Measurements from ENCODE around the gene GRK5.
"Not testable (repeated sequence)": the region's sequence is repeated elsewhere in the genome, so short reads cannot be mapped to it uniquely, and the experiment has no call there.

The GRK5 gene

GRCh38 chr10:119269737-119270136, 62.4 kb downstream of the GRK5 start:
- no peak overlapping the region for H3K56ac ChIP-seq (ENCODE audit: low read length)
- no peaks in the 10 kb centered on the region for H3K79me1 ChIP-seq (ENCODE audit: low read length)
- no peak overlapping the region for H3K4me3 ChIP-seq (ENCODE audit: low read length)
- no peaks in the 10 kb centered on the region for H3K27me3 ChIP-seq (ENCODE audit: insufficient read depth, low read length, poor library complexity)
- no peak overlapping the region for H4K8ac ChIP-seq (ENCODE audit: low read depth, low read length)
- H3K9ac ChIP-seq (ENCODE audit: low read length) = no peak overlapping the region
- no peak overlapping the region for H3K27ac ChIP-seq (ENCODE audit: low read depth, low read length)
- no peak overlapping the region for H3K18ac ChIP-seq (ENCODE audit: low read length)
- no peak overlapping the region for H3K4me2 ChIP-seq (ENCODE audit: low read length)
- H3K36me3 ChIP-seq (ENCODE audit: control insufficient read depth, insufficient read depth, low read length) = no peaks in the 10 kb centered on the region
- H3K4ac ChIP-seq (ENCODE audit: low read depth, low read length) = no peak overlapping the region
- H3K23ac ChIP-seq (ENCODE audit: low read length) = no peak overlapping the region
- no CpG with 5 or more reads among the region's 3 CpGs for WGBS (ENCODE audit: extremely low coverage, insufficient coverage, low lambda C conversion rate)
- H4K5ac ChIP-seq (ENCODE audit: low read length) = no peak overlapping the region
- DNase-seq = no peak
- no peak overlapping the region for H2BK5ac ChIP-seq (ENCODE audit: low read length)
- H2AK5ac ChIP-seq (ENCODE audit: low read length) = no peak overlapping the region
- no peak overlapping the region for H2BK15ac ChIP-seq (replicated peaks; ENCODE audit: low read depth)
- no peaks in the 10 kb centered on the region for H3K79me2 ChIP-seq (ENCODE audit: control insufficient read depth, insufficient read depth, low read length)
- no peaks in the 10 kb centered on the region for H3K4me1 ChIP-seq (ENCODE audit: control insufficient read depth, low read depth, low read length)
- no peak overlapping the region for H2BK120ac ChIP-seq (ENCODE audit: low read depth, low read length)

GRCh38 chr10:119270762-119271366, 63.5 kb downstream of the GRK5 start:
- Histone ChIP-seq H2BK120ac (ENCODE audit: low read depth, low read length) (no peak overlapping the region), H4K5ac (ENCODE audit: low read length) (no peak overlapping the region), H3K23ac (ENCODE audit: low read length) (no peak overlapping the region), H3K56ac (ENCODE audit: low read length) (no peak overlapping the region), H4K8ac (ENCODE audit: low read depth, low read length) (no peak overlapping the region), H3K79me2 (ENCODE audit: control insufficient read depth, insufficient read depth, low read length) (no peaks in the 10 kb centered on the region), H3K27me3 (ENCODE audit: insufficient read depth, low read length, poor library complexity) (no peaks in the 10 kb centered on the region), H3K4me1 (ENCODE audit: control insufficient read depth, low read depth, low read length) (no peaks in the 10 kb centered on the region), H3K27ac (ENCODE audit: low read depth, low read length) (no peak overlapping the region), H2AK5ac (ENCODE audit: low read length) (no peak overlapping the region), H3K18ac (ENCODE audit: low read length) (no peak overlapping the region), H3K79me1 (ENCODE audit: low read length) (no peaks in the 10 kb centered on the region), H3K4me3 (ENCODE audit: low read length) (no peak overlapping the region), H2BK15ac (replicated peaks; ENCODE audit: low read depth) (no peak overlapping the region), H3K4me2 (ENCODE audit: low read length) (no peak overlapping the region), H3K4ac (ENCODE audit: low read depth, low read length) (no peak overlapping the region), H2BK5ac (ENCODE audit: low read length) (no peak overlapping the region), H3K36me3 (ENCODE audit: control insufficient read depth, insufficient read depth, low read length) (no peaks in the 10 kb centered on the region), H3K9ac (ENCODE audit: low read length) (no peak overlapping the region)
- WGBS (ENCODE audit: extremely low coverage, insufficient coverage, low lambda C conversion rate) = no CpG with 5 or more reads among the region's 18 CpGs
- no peak for DNase-seq

- not testable (repeated sequence) for H3K36me3 ChIP-seq (ENCODE audit: control insufficient read depth, insufficient read depth, low read length); H4K8ac ChIP-seq (ENCODE audit: low read depth, low read length); H3K27ac ChIP-seq (ENCODE audit: low read depth, low read length); H3K9ac ChIP-seq (ENCODE audit: low read length); H3K23ac ChIP-seq (ENCODE audit: low read length); H3K4me3 ChIP-seq (ENCODE audit: low read length); H3K4ac ChIP-seq (ENCODE audit: low read depth, low read length); H2BK120ac ChIP-seq (ENCODE audit: low read depth, low read length); H3K4me2 ChIP-seq (ENCODE audit: low read length); H3K4me1 ChIP-seq (ENCODE audit: control insufficient read depth, low read depth, low read length); H3K56ac ChIP-seq (ENCODE audit: low read length); H3K79me1 ChIP-seq (ENCODE audit: low read length); H2AK5ac ChIP-seq (ENCODE audit: low read length); DNase-seq; H3K79me2 ChIP-seq (ENCODE audit: control insufficient read depth, insufficient read depth, low read length); H3K27me3 ChIP-seq (ENCODE audit: insufficient read depth, low read length, poor library complexity); H3K18ac ChIP-seq (ENCODE audit: low read length); H4K5ac ChIP-seq (ENCODE audit: low read length); H2BK5ac ChIP-seq (ENCODE audit: low read length); H2BK15ac ChIP-seq (replicated peaks; ENCODE audit: low read depth)
- WGBS (ENCODE audit: extremely low coverage, insufficient coverage, low lambda C conversion rate) = no CpG with 5 or more reads among the region's 7 CpGs
Measured at GRCh38 chr10:119272338-119272734, 65.0 kb downstream of the GRK5 start.

GRCh38 chr10:119272736-119273135, 65.4 kb downstream of the GRK5 start:
- Histone ChIP-seq H3K79me2 (ENCODE audit: control insufficient read depth, insufficient read depth, low read length) (no peaks in the 10 kb centered on the region), H3K27me3 (ENCODE audit: insufficient read depth, low read length, poor library complexity) (no peaks in the 10 kb centered on the region), H3K4me3 (ENCODE audit: low read length) (no peak overlapping the region), H3K23ac (ENCODE audit: low read length) (no peak overlapping the region), H3K9ac (ENCODE audit: low read length) (no peak overlapping the region), H3K79me1 (ENCODE audit: low read length) (no peaks in the 10 kb centered on the region), H3K4me2 (ENCODE audit: low read length) (no peak overlapping the region), H3K4ac (ENCODE audit: low read depth, low read length) (no peak overlapping the region), H3K36me3 (ENCODE audit: control insufficient read depth, insufficient read depth, low read length) (no peaks in the 10 kb centered on the region), H2BK15ac (replicated peaks; ENCODE audit: low read depth) (no peak overlapping the region), H4K8ac (ENCODE audit: low read depth, low read length) (no peak overlapping the region), H3K4me1 (ENCODE audit: control insufficient read depth, low read depth, low read length) (no peaks in the 10 kb centered on the region), H3K27ac (ENCODE audit: low read depth, low read length) (no peak overlapping the region), H4K5ac (ENCODE audit: low read length) (no peak overlapping the region), H2BK120ac (ENCODE audit: low read depth, low read length) (no peak overlapping the region), H3K56ac (ENCODE audit: low read length) (no peak overlapping the region), H2BK5ac (ENCODE audit: low read length) (no peak overlapping the region), H3K18ac (ENCODE audit: low read length) (no peak overlapping the region), H2AK5ac (ENCODE audit: low read length) (no peak overlapping the region)
- WGBS (ENCODE audit: extremely low coverage, insufficient coverage, low lambda C conversion rate) = no CpG with 5 or more reads among the region's 9 CpGs
- no peak for DNase-seq

- Histone ChIP-seq H3K4me2 (ENCODE audit: low read length) (no peak overlapping the region), H4K5ac (ENCODE audit: low read length) (no peak overlapping the region), H2AK5ac (ENCODE audit: low read length) (no peak overlapping the region), H3K27ac (ENCODE audit: low read depth, low read length) (no peak overlapping the region), H3K79me2 (ENCODE audit: control insufficient read depth, insufficient read depth, low read length) (no peaks in the 10 kb centered on the region), H3K9ac (ENCODE audit: low read length) (no peak overlapping the region), H3K36me3 (ENCODE audit: control insufficient read depth, insufficient read depth, low read length) (no peaks in the 10 kb centered on the region), H2BK15ac (replicated peaks; ENCODE audit: low read depth) (no peak overlapping the region), H3K4me3 (ENCODE audit: low read length) (no peak overlapping the region), H2BK5ac (ENCODE audit: low read length) (no peak overlapping the region), H3K27me3 (ENCODE audit: insufficient read depth, low read length, poor library complexity) (no peaks in the 10 kb centered on the region), H3K56ac (ENCODE audit: low read length) (no peak overlapping the region), H3K23ac (ENCODE audit: low read length) (no peak overlapping the region), H3K4ac (ENCODE audit: low read depth, low read length) (no peak overlapping the region), H3K18ac (ENCODE audit: low read length) (no peak overlapping the region), H3K4me1 (ENCODE audit: control insufficient read depth, low read depth, low read length) (no peaks in the 10 kb centered on the region), H3K79me1 (ENCODE audit: low read length) (no peaks in the 10 kb centered on the region), H2BK120ac (ENCODE audit: low read depth, low read length) (no peak overlapping the region), H4K8ac (ENCODE audit: low read depth, low read length) (no peak overlapping the region)
- DNase-seq = no peak
- WGBS (ENCODE audit: extremely low coverage, insufficient coverage, low lambda C conversion rate) = no CpG with 5 or more reads among the region's 8 CpGs
Measured at GRCh38 chr10:119273413-119273812, 66.0 kb downstream of the GRK5 start.

GRCh38 chr10:119274519-119275045, 67.2 kb downstream of the GRK5 start:
- Histone ChIP-seq H4K5ac (ENCODE audit: low read length) (no peak overlapping the region), H3K79me1 (ENCODE audit: low read length) (no peaks in the 10 kb centered on the region), H3K56ac (ENCODE audit: low read length) (no peak overlapping the region), H3K4me3 (ENCODE audit: low read length) (no peak overlapping the region), H2AK5ac (ENCODE audit: low read length) (no peak overlapping the region), H3K23ac (ENCODE audit: low read length) (no peak overlapping the region), H3K9ac (ENCODE audit: low read length) (no peak overlapping the region), H2BK120ac (ENCODE audit: low read depth, low read length) (no peak overlapping the region), H3K27ac (ENCODE audit: low read depth, low read length) (no peak overlapping the region), H3K4me2 (ENCODE audit: low read length) (no peak overlapping the region), H2BK15ac (replicated peaks; ENCODE audit: low read depth) (no peak overlapping the region), H4K8ac (ENCODE audit: low read depth, low read length) (no peak overlapping the region), H3K18ac (ENCODE audit: low read length) (no peak overlapping the region), H2BK5ac (ENCODE audit: low read length) (no peak overlapping the region), H3K4me1 (ENCODE audit: control insufficient read depth, low read depth, low read length) (no peaks in the 10 kb centered on the region), H3K4ac (ENCODE audit: low read depth, low read length) (no peak overlapping the region), H3K27me3 (ENCODE audit: insufficient read depth, low read length, poor library complexity) (no peaks in the 10 kb centered on the region), H3K79me2 (ENCODE audit: control insufficient read depth, insufficient read depth, low read length) (no peaks in the 10 kb centered on the region), H3K36me3 (ENCODE audit: control insufficient read depth, insufficient read depth, low read length) (no peaks in the 10 kb centered on the region)
- DNase-seq = no peak
- no CpG with 5 or more reads among the region's 4 CpGs for WGBS (ENCODE audit: extremely low coverage, insufficient coverage, low lambda C conversion rate)

All from mesendoderm (in vitro differentiated cells).